GM04504 (cell line): ENCODE measurements around the gene NOP56.
A peak's percentile ranks its signal among the peaks of the same experiment; 100 is the strongest.

Experiments
- DNase-seq: peaks from one replicate; pipeline ENCODE4 v3.0.0-alpha.2; 2012; ENCODE audit warnings: low read depth

Gene NOP56, protein sequence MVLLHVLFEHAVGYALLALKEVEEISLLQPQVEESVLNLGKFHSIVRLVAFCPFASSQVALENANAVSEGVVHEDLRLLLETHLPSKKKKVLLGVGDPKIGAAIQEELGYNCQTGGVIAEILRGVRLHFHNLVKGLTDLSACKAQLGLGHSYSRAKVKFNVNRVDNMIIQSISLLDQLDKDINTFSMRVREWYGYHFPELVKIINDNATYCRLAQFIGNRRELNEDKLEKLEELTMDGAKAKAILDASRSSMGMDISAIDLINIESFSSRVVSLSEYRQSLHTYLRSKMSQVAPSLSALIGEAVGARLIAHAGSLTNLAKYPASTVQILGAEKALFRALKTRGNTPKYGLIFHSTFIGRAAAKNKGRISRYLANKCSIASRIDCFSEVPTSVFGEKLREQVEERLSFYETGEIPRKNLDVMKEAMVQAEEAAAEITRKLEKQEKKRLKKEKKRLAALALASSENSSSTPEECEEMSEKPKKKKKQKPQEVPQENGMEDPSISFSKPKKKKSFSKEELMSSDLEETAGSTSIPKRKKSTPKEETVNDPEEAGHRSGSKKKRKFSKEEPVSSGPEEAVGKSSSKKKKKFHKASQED

DNA sequence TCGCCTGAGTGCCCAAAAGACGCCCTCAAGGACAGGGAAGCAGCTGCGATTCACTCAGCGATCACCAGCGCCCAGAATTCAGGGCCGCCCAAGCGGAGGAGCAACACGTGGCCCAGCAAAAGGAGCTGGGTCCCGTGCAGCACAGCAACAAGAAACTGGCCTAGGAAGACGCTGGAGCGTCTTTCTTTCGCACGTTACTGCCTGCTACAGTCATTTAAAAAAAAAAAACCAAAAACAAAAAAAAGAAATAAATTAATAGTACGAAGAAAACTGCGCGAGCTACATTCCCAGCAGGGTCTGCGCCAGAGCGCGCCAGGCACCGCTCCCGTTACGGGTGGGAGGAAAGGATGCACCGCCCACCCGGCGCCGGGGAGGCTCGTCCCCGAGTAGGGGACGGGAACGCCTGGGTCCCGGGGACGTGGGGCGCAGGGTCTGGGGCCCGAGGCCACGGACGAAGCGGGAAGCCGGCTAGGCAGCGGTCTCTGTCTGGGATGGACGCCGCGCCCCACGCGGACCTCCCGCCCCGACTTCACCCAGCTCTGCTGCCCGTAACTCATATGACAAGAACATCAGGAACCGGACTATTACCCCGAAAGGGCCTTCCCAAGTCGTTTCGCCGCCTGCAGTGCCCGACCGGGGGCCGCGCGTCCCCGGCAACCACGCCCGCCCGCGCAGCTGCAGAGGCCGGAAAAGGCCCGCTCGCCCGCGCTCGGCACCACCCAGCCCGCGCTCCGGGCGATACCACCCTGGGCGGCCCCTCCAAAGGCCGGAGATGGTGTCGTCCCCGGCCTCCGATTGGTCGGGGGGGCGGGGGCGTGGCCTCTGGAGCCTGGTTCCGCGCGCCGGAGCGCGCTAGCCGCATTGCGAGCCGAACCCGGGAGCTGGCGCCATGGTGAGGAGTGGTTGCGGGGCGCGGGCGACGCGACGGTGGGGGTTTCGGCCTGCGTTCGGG is at the start of gene NOP56:
Gene NOP56 (plus strand): TSS at position 861 of the 952 bp plus-strand sequence. CDS start 29 bp downstream, at position 890.
- peak; percentile 80 for DNase-seq

DNA sequence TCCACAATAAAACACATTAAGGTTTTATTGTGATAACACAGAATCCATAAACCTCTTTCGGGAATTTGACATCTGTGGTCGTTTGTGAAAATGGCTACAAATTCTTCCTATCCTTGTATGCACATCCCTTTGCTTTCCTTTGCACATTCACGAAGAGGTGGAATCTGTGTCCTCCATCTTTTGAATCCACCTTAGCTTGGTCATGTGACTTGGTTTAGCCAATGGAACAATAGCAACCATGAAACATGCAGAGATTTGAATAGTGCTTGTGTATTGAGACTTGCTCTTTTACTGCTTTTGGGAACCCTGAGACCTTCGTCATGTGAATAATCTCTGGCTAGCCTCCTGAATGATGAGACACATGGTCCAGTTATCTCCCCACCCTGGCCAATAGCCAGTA is 49.7 kb upstream of the NOP56 start:
- DNase-seq = no peak

DNA sequence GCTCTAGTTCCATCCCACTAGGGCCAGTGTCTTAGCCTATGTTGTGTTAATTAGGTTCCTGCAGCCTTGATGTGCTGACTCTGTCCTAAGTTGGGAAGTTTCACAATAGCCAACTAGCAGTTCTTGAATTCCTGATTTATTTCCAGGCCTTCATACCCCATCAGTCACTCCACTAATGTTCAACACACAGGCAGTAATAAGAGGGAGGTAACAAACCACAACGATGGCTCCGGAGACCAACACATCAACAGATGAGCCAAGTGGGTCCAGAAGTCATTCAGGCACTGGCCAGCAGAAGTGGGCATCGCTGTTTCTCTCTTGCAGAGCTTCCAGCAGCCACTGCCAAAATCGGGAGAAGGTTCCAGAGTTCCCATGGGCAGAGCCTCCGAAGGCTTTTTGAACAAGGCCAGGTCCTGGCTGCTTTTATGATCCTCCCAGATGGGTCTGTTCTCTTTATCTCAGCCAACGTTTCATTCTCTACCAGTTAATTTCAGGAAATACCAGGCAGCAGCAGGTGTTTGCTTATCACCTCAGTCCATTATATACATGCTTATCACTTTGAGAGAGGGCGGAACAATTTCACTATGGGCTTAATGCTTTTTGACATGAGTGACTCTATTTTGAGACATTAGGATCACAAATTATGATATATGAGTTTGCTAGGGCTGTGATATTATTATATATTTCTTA is 48.5 kb upstream of the NOP56 start:
- DNase-seq = no peak

DNA sequence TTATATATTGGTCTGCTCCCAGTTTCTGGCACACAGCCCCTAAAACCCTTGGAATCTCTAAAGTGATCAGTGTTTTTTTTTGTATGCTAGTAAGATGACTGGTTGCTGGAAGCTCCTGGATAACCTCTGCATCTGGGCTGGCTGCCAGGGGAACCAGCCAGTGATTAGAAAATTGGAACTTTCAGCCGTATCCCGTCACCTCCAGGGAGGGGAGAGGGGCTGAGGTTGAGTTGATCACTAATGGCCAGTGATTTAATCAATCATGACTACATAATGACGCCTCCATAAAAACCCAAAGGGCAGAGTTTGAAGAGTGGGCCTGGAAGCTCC is 48.0 kb upstream of the NOP56 start:
- DNase-seq = no peak

DNA sequence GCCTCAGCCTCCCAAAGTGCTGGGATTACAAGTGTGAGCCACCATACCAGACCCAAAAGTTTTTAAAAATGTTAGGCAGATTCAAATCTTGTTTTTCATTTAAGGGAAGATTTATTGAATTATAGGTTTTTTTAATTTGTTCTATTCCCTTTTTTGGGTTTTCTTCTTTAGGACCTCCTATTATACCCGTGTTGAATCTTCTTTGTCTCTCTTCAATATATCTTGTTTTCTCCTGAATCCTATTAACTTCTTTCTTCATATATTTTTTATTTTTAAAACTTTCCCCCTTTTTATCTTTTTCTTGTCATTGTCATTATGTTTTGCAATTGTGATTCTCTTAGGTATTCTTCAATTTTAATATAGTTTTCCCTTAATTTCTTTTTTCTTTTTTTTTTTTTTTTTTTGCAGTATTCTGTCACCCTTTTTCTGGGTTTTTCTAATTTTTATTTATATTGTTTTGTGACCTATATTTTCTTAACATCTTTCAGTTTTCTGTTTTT is 45.9 kb upstream of the NOP56 start:
- DNase-seq = no peak

DNA sequence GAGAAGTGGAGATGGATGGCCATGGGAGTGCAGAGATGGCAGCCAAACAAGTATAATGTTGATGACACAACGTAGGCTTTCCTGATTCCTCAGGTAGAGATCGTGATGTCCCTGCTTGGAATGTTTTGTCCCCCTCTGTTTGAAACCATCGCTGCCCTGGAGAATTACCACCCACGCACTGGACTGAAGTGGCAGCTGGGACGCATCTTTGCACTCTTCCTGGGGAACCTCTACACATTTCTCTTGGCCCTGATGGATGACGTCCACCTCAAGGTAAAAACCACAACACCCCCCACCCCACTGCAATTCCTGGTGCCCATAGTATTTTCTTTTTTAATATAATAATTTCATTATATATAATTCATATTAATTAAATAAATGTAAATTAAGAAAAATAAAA is 42.1 kb upstream of the NOP56 start:
- DNase-seq = no peak

DNA sequence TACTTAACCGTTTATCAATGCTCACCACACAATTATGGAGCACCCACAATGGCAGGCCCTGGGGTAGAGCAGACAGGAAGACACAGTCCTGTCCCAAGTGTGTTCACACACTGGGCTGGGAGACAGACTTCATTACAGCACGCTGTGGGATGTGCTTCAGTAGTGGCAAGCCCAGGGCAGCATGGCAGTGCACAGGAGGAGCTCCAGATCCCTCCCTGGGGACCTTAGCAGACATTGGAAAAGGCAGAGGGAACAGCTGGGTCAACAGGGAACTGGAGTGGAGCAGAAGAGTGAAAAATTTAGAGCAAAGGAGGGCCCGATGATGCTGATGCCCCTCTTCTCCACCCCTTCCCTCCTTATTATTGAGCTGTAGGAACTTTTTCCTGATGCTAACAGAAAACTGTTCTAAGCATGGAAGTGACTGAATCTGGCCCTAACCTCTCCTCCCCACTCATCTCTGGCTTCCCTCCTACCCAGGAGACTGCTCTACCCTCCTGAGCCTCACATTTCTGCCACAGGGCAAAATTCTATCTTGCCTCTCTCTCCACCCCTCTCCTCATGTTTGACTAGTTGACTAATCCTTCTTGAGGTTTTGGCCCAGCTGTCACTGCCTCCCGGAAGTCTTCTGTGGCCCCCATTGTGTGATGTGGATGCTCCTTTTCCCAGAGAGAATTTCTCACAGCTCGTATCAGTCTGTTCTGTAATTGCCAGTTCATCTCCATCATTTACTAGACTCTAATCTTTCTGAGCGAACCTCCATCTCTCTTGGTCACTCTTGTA is 41.3 kb upstream of the NOP56 start:
- no peak for DNase-seq

DNA sequence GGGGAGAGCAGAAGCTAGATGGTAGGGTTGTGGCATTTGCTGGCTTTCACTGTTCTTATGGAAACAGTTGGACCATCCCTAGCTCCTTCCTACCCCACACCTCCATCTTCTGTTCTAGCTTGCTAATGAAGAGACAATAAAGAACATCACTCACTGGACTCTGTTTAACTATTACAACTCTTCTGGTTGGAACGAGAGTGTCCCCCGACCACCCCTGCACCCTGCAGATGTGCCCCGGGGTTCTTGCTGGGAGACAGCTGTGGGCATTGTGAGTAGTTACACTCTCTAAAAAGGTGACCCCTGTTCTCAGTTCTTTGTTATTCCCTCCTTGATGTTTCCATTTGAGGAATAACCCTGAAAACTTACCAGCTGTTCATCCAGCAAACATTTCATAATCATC is 40.4 kb upstream of the NOP56 start:
- no peak for DNase-seq

DNA sequence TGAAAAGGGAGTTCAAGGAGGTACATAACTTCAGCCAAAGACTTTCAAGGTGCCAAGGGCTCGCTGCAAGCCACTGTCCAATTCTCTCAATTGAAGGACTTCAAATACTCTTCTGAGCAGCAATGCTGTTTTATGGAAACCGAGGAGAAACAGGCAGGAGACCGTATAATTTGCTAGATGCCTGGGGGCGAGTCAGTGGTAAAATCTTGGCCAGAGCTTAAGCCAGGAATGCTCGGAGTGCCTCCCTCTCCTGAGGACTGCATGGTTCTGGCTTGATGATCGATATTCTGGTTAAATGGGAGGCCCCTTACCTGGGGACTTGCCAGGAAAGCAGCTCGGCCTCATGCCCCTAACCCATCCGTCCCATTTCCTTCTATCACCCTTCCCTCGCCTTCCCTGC is 35.8 kb upstream of the NOP56 start:
- DNase-seq = no peak

DNA sequence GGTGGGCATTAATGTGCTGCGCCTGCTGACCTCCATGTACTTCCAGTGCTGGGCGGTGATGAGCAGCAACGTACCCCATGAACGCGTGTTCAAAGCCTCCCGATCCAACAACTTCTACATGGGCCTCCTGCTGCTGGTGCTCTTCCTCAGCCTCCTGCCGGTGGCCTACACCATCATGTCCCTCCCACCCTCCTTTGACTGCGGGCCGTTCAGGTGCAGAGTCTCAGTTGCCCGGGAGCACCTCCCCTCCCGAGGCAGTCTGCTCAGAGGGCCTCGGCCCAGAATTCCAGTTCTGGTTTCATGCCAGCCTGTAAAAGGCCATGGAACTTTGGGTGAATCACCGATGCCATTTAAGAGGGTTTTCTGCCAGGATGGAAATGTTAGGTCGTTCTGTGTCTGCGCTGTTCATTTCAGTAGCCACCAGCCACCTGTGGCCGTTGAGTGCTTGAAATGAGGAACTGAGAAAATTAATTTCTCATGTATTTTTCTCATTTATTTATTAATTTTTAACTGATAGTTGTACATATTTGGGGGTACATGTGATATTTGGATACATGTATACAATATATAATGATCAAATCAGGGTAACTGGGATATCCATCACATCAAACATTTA is 35.2 kb upstream of the NOP56 start:
- DNase-seq = no peak

DNA sequence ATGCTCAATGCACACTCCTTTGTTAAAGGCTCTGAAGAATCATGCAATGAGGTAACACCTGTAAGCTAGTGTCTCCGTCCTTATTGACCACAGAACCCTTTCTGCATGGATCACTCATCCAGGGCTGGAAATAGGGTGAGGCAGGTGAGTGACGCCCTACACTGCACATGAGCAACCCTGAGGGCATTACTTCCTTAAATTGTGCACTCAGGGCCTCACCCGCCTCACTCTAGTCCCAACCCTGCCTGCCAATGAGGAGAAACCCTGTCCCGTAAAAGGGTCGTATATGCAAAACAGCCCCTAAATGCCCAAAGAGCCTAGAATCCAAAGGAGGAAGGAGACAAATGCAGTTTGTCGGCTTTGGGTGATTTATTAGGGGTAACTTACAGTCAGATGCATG is 33.6 kb upstream of the NOP56 start:
- no peak for DNase-seq

DNA sequence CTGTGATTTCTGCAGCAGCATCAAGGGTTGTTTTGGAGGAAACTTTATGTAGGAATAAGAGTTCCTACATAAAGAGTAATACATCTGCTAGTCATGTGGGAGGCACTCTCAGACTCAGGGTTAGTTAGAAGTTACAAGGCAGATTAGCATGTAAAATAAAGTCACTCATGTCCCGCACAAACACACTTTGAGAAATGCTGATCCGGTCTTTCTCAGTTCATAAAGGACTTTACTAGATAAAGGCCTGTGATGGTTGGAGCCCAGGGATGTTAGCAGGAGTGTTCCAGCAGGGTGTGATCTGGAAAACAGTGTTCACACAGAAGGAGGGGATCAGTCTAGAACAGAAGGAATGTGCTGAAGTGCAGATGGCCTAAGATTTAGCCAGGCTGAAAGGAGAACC is 33.1 kb upstream of the NOP56 start:
- no peak for DNase-seq

DNA sequence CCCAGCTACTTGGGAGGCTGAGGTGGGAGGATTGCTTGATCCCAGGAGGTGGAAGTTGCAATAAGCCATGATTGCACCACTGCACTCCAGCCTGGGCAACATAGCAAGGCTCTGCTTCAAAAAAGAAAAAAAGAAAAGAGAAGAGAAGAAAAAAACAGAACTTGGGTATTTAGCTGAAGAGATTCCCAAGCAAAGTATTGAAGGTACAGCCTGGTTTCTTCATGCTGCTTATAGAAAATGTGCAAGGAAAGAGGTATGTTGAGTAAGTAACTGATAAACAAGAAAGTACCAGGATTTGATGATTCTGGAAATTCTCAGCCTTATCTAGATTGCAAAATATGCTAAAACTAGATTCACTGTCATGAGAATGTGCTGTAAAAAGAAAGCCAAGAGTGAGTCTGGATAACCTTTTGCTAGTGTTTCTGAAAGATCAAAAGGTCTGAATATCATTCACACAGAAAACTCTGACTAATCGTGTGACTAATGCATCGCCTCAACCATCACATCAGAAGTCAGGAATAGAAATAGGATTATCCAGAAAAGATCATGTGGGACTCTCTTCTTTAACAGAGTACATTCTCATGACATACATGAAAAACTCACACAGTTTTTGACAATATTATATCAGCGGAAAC is 32.4 kb upstream of the NOP56 start:
- no peak for DNase-seq

DNA sequence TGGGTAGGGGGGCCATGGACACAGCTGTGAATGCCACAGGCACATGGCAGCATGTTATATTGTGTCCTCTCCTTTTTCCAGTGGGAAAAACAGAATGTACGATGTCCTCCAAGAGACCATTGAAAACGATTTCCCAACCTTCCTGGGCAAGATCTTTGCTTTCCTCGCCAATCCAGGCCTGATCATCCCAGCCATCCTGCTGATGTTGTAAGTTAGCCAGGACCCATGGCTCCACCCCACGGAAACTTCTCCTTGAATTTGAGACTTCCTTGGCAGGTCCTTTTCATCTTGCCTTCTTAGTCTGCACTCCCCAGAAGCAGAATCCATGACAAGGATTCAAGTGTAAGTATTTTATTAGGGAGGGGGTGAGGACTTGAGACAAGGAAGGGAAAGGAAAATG is 28.2 kb upstream of the NOP56 start:
- DNase-seq = no peak

DNA sequence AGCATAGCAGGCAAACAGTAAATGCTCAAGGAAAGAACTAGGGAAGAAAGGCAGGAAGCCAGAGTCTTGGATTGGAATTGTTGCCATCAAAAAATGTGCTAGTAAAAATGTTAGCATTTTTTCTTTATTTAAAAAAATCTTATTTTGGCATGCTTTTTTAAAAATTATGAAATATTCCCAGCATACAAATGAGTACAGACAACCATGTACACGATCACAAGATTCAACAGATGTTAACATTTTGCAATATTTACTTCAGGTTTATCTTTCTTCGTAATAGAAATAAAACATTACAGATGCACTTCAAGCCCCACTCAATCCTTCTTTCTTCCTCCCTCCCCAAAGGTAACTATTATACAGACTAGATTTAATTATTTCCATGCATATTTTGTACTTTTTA is 27.4 kb upstream of the NOP56 start:
- no peak for DNase-seq

DNA sequence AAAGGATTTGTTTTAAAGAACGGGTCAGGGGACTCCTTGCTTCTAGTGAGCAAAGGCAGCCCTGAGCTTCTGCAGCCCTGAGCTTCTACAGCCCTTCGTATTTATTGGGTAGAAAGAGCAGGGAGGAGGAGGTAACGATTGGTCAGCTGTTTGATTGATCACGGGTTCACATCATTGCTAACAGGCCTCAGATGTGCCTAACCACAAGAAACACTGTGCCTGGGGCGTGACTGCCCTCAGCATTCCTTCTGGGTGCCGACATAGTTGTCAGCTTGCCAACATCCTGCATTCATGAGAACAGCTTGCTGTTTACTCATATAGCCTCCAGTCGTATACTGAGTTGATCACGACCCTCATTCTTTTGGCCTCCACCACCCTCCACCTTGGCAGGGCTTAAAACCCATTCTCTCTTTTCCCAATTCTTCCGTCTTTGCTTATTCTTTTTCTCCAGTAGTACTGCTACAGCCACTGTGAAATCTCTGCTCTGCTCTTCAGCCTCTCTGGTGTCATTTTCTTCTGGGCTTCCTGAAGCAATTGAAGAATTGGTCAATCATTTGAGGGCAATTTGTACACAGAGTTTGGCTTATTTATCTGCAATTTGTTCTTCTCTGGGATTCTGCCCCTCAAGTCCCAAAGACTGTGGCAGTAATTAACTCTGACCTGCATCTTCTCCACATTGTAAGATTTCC is 25.4 kb upstream of the NOP56 start:
- peak; percentile 36 for DNase-seq

DNA sequence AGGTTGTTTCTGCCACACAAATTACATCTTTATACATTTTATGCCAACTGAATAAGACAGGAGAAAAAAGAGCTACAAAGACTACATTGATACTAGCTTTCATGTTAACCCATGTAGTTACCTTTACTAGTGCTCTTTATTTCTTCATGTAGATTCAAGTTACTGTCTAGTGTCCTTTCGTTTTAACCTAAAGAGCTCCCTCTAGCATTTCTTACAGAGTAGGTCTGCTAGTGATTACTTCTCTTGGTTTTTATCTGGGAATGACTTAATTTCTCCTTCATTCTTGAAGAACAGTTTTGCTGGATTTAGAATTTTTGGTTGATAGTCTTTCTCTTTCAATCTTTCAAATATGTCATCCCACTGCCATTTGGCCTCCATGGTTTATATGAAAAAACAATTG is 21.2 kb upstream of the NOP56 start:
- no peak for DNase-seq

DNA sequence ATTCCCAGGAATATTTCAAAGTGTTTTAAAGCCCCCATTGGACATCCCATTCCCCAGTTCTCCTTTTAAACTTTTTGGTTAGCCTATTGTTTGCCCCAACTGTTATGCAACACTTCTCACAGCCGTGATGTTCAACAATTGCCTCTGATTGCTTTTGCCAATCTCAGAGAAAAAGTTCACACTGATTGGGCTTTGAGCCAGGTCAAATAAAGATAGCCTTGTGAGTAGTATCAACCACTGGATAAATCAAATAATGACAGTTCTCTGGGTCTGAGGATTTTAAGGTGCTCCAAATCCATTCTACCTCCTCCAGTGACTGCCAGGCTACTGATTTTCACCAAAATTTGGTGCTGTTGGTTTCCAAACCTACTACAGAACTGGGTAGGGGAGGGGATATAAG is 19.1 kb upstream of the NOP56 start:
- no peak for DNase-seq

DNA sequence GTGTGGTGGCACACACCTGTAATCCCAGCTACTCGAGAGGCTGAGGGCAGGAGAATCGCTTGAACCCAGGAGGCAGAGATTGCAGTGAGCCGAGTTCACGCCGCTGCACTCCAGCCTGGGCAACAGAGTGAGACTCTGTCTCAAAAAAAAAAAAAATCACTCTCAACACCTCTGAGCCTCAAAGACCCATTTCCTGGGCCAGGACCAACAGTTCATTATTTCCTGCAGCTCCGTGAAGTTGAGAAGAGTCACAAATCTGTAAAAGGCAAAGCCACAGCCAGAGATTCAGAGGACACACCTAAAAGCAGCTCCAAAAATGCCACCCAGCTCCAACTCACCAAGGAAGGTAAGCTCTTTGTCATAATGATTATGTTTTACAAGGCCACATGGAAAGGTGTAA is 15.2 kb upstream of the NOP56 start:
- no peak for DNase-seq

DNA sequence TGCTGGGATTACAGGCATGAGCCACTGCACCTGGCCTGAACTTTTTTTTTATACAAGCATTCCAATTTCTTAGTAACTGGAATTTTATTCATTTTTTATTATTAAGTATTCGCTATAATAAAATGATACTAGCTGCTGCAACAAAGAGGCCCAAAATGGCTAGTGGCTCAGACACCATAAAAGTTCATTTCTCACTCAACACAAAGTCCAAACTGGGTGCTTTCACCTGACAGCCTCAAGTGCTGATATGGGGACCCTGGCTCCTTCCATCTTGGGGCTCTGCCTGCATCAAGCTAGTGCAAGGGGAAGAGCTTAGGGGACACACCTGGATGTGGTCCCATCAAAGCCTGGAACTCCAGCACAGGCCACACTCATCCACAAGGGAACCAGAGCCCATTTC is 12.2 kb upstream of the NOP56 start:
- no peak for DNase-seq
